ENCODE results near the gene DHRS4L2. TPM values are rescaled to one million over a fixed set of nuclear protein-coding genes. Genes with fewer than 3 reads are reported as not detected.

DHRS4L2 gene
- total RNA-seq = 7.7 TPM

DNA sequence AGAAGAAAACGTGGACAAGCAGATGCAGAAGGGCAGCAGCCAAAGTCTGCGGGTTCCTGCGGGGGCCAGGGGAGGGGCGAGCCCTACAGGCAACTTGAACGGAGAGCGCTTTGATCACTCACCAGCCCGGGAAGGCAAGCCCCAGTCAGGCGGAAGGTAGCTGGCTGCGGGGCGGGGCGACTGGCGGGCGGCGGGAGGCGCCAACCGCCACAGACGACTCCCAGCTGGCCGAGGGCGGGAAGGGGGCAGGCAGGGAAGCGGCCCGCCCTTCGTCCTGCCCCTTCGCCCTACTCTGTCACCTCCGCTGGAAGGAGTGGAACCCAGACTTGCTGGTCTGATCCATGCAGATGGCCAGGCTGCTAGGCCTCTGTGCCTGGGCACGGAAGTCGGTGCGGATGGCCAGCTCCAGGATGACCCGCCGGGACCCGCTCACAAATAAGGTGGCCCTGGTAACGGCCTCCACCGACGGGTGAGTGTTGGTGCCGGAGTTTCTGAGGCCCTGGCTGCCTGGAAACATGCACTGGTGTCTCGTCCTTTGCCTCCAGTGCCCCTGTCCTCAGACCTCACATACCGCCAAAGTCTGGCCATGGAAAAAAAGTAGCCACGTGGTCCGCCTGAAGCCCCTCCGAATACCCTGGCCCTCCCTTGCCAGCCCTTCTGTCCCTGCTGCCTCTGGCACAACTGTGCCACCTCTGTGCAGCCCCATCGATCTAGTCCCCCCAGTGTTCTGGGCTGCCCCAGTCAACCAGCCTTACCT lies at the start of gene DHRS4L2:
DHRS4L2 (plus strand) TSS at position 323 of the 757 bp plus-strand sequence; CDS start at position 342, 19 bp downstream.

DNA sequence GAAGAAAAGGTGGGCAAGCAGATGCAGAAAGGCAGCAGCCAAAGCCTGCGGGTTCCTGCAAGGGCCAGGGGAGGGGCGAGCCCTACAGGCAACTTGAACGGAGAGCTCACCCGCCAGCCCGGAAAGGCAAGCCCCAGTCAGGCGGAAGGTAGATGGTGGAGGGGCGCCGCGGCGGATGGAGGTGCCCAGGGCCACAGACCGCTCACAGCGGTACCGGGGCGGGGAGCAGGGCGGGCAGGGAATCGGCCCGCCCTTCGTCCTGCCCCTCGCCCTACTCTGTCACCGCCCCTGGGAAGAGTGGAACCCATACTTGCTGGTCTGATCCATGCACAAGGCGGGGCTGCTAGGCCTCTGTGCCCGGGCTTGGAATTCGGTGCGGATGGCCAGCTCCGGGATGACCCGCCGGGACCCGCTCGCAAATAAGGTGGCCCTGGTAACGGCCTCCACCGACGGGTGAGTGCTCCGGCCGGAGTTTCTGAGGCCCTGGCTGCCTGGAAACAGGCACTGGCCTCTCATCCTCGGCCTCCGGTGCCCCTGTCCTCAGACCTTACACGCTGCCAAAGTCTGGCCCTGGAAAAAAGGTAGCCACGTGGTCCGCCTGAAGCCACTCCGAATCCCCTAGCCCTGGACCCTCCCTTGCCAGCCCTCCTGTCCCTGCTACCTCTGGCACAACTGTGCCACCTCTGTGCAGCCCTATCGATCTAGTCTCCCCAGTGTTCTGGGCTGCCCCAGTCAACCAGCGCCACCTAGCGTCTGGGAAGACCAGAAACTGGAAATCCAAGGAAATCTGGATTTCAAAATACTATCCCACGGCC lies 35.1 kb upstream of the DHRS4L2 start, which contains the start of gene DHRS4:
DHRS4 (plus strand) TSS at position 307 of the 815 bp plus-strand sequence; CDS start at position 326, 19 bp downstream.

DNA sequence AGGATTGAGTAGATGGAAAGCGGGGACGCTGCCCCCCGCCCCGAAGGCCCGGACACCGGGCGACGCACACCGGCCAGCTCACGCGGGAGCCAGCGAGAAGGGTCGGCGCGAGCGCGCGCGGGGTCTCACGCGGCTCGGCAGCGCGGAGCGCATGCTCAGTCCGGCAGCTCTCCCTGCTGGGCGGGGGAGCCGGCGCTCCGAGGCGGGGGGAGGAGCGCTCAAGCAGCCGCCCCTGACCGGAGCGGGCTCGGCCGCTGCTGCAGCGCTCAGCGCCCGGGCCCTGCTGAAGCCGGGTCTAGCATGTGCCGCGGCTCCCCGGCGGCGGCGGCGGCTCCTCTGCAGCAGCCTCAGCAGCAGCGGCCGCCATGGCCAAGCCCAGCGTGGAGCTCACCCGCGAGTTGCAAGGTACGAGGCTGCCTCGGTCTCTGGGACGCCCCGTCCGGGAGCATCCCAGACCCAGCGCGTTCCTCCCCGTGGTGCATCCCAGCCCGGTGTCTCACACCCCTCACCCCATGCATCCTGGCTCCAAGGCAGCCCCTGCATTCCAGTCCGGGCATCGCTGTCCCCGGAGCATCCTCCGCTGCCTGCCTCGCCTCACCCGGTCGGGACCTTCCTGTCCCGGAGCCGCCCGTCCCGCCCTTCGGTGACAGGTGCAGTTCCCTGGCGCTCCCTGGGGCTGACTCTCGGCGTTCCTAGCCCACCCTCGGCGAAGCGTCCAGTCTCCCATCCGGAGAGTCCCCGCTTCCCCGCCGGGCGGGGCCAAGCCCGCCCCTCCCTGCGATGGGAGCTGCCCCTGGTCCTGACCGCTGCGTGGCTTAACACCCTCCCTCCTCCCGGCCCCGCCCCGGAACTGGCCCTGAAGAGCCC lies 63.3 kb downstream of the DHRS4L2 start, which contains the start of gene CARMIL3:
CARMIL3 (plus strand) TSS at position 221 of the 867 bp plus-strand sequence; CDS start at position 366, 145 bp downstream.

Other genes with a start within 250 kb of the DHRS4L2 start
- 13.3 TPM for gene DHRS4, start 35.2 kb upstream of the DHRS4L2 start, total RNA-seq
- 7.8 TPM for gene CARMIL3, start 63.1 kb downstream of the DHRS4L2 start, total RNA-seq
- gene CPNE6, start 82.6 kb downstream of the DHRS4L2 start, total RNA-seq = 5.9 TPM
- gene PCK2, start 105.4 kb downstream of the DHRS4L2 start, total RNA-seq = 11.2 TPM
- gene DCAF11, start 125.8 kb downstream of the DHRS4L2 start, total RNA-seq = 67.2 TPM
- gene NRL, start 126.0 kb downstream of the DHRS4L2 start, total RNA-seq = 394 TPM
- gene FITM1, start 141.7 kb downstream of the DHRS4L2 start, total RNA-seq = 11.4 TPM
- 58.5 TPM for gene PSME1, start 147.3 kb downstream of the DHRS4L2 start, total RNA-seq
- 15.1 TPM for gene EMC9, start 152.7 kb downstream of the DHRS4L2 start, total RNA-seq
- gene PSME2, start 157.7 kb downstream of the DHRS4L2 start, total RNA-seq = 28.6 TPM
- gene RNF31, start 158.6 kb downstream of the DHRS4L2 start, total RNA-seq = 72.5 TPM
- 35.1 TPM for gene IRF9, start 172.3 kb downstream of the DHRS4L2 start, total RNA-seq
- 22.4 TPM for gene REC8, start 183.2 kb downstream of the DHRS4L2 start, total RNA-seq
- gene IPO4, start 199.9 kb downstream of the DHRS4L2 start, total RNA-seq = 19.1 TPM
- 58.9 TPM for gene TM9SF1, start 206.5 kb downstream of the DHRS4L2 start, total RNA-seq
- not detected for gene TSSK4, start 216.8 kb downstream of the DHRS4L2 start, total RNA-seq
- gene CHMP4A, start 224.6 kb downstream of the DHRS4L2 start, total RNA-seq = 53.5 TPM
- gene MDP1, start 227.1 kb downstream of the DHRS4L2 start, total RNA-seq = 20.5 TPM
- gene NEDD8, start 243.4 kb downstream of the DHRS4L2 start, total RNA-seq = 61.8 TPM
- gene GMPR2, start 244.0 kb downstream of the DHRS4L2 start, total RNA-seq = 62.6 TPM